Esophagus muscularis mucosa (tissue), 4 donors: Measurements from ENCODE around the gene IP6K1.

ENCODE experiments used
- EP300 ChIP-seq: sonication (generic); formaldehyde crosslinking; IDR thresholded peaks from one replicate; pipeline ENCODE4 v1.6.1; 2017; ENCODE audit warnings: antibody characterized with exemption
- POLR2A ChIP-seq: fragments of 450-650 bp; IDR thresholded peaks from one replicate; pipeline ENCODE4 v1.6.1; 2017; ENCODE audit warnings: antibody characterized with exemption, moderate library complexity, mild to moderate bottlenecking, low read depth
- TF ChIP-seq, protein P1 (sequence below), 3 experiments: fragments of 200-600 bp in 2 of 3; fragments of 450-650 bp in 1 of 3; sonication (generic) in 2 of 3; IDR thresholded peaks; one replicate each; pipeline ENCODE4 v1.5.1; 2017 to 2019; ENCODE audit warnings: antibody characterized with exemption in 3 of 3, mild to moderate bottlenecking in 2 of 3, moderate library complexity in 1 of 3

DNA sequence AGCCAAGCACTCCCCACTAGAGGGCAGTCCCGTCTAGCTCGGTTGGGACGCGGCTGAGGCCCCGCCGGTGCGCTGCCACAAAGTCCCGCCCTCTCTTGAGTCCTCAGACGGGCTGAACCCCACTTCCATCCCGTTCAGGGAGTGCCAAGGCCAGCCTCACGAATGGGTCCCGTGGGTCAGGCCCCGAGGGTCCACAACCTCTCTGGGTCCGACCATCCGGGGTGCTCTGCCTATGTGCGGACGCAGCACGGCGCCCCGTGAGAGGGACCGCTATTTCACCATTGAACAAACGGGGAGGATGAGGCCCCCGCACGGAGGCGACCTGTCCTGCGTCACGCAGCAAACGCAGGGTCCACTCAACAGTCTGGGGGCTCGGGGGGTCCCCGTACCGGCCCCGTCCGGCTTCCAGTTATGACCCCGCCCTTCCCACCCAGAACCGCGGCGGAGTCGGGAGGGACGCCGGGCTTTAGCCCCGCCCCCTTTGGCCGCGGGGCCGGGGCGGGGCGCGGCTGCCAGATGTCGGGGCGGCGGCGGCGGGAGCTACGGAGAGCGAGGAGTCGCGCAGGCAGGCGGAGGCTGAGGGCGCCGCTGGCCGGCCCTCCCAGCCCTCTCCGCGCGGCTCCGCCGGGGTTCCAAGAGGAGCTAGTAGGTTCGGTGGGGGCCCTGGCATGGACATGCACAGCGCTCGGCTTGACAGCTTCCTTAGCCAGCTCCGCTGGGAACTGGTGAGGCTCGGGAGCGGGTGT lies 16.6 kb upstream of the IP6K1 start, which contains the start of gene INKA1:
- TF ChIP-seq, protein P1, sequence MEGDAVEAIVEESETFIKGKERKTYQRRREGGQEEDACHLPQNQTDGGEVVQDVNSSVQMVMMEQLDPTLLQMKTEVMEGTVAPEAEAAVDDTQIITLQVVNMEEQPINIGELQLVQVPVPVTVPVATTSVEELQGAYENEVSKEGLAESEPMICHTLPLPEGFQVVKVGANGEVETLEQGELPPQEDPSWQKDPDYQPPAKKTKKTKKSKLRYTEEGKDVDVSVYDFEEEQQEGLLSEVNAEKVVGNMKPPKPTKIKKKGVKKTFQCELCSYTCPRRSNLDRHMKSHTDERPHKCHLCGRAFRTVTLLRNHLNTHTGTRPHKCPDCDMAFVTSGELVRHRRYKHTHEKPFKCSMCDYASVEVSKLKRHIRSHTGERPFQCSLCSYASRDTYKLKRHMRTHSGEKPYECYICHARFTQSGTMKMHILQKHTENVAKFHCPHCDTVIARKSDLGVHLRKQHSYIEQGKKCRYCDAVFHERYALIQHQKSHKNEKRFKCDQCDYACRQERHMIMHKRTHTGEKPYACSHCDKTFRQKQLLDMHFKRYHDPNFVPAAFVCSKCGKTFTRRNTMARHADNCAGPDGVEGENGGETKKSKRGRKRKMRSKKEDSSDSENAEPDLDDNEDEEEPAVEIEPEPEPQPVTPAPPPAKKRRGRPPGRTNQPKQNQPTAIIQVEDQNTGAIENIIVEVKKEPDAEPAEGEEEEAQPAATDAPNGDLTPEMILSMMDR (IDR thresholded peaks at IDR 0.05) = peak; percentile 88 to 94 (median 90)
- TF ChIP-seq POLR2A (peak; percentile 29), EP300 (no peak)
